Measurements from ENCODE around the gene OR4K14. TPM values are rescaled to one million over a fixed set of nuclear protein-coding genes. Genes with fewer than 3 reads are reported as not detected.

The OR4K14 gene
- total and polyA plus RNA-seq, 2 experiments from 2014 or later: not detected

GRCh38 chr14:19993438-19993837 lies 25.7 kb downstream of the OR4K14 start:
- Histone ChIP-seq H3K4me3 (no peak overlapping the region), H3K27ac (ENCODE audit: low read depth) (no peak overlapping the region), H4K20me1 (replicated peaks; ENCODE audit: insufficient read depth) (no peaks in the 10 kb centered on the region), H3K79me2 (replicated peaks; ENCODE audit: insufficient read depth) (no peaks in the 10 kb centered on the region), H3K4me2 (no peak overlapping the region), H3K36me3 (ENCODE audit: insufficient read depth) (peaks cover 12% of the 10 kb centered on the region), H3K4me1 (ENCODE audit: insufficient read depth) (no peaks in the 10 kb centered on the region), H3F3A (replicated peaks; ENCODE audit: low read depth) (no peaks in the 10 kb centered on the region), H2AFZ (no peak overlapping the region), H3K9me2 (ENCODE audit: insufficient read depth) (no peaks in the 10 kb centered on the region), H3K27me3 (ENCODE audit: insufficient read depth) (no peaks in the 10 kb centered on the region)
- DNase-seq (ENCODE audit: low spot score) (no peak), ATAC-seq (no peak)
- H3K36me3 Mint-ChIP-seq (ENCODE audit: low read depth): peaks cover 23% of the 10 kb centered on the region; the same call in 1 of the 3 replicates
- no peak for TF ChIP-seq ZNF114 (CRISPR knock-in tag; IDR thresholded peaks at IDR 0.05)
- TF ChIP-seq, protein P1, sequence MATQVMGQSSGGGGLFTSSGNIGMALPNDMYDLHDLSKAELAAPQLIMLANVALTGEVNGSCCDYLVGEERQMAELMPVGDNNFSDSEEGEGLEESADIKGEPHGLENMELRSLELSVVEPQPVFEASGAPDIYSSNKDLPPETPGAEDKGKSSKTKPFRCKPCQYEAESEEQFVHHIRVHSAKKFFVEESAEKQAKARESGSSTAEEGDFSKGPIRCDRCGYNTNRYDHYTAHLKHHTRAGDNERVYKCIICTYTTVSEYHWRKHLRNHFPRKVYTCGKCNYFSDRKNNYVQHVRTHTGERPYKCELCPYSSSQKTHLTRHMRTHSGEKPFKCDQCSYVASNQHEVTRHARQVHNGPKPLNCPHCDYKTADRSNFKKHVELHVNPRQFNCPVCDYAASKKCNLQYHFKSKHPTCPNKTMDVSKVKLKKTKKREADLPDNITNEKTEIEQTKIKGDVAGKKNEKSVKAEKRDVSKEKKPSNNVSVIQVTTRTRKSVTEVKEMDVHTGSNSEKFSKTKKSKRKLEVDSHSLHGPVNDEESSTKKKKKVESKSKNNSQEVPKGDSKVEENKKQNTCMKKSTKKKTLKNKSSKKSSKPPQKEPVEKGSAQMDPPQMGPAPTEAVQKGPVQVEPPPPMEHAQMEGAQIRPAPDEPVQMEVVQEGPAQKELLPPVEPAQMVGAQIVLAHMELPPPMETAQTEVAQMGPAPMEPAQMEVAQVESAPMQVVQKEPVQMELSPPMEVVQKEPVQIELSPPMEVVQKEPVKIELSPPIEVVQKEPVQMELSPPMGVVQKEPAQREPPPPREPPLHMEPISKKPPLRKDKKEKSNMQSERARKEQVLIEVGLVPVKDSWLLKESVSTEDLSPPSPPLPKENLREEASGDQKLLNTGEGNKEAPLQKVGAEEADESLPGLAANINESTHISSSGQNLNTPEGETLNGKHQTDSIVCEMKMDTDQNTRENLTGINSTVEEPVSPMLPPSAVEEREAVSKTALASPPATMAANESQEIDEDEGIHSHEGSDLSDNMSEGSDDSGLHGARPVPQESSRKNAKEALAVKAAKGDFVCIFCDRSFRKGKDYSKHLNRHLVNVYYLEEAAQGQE (IDR thresholded peaks at IDR 0.05; ENCODE audit: unreplicated experiment): no peak
- TF ChIP-seq, protein P2, sequence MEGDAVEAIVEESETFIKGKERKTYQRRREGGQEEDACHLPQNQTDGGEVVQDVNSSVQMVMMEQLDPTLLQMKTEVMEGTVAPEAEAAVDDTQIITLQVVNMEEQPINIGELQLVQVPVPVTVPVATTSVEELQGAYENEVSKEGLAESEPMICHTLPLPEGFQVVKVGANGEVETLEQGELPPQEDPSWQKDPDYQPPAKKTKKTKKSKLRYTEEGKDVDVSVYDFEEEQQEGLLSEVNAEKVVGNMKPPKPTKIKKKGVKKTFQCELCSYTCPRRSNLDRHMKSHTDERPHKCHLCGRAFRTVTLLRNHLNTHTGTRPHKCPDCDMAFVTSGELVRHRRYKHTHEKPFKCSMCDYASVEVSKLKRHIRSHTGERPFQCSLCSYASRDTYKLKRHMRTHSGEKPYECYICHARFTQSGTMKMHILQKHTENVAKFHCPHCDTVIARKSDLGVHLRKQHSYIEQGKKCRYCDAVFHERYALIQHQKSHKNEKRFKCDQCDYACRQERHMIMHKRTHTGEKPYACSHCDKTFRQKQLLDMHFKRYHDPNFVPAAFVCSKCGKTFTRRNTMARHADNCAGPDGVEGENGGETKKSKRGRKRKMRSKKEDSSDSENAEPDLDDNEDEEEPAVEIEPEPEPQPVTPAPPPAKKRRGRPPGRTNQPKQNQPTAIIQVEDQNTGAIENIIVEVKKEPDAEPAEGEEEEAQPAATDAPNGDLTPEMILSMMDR (conservative IDR thresholded peaks at IDR 0.05; ENCODE audit: low read depth in 2 of 2): no peak
- TF ChIP-seq EZH2 (IDR thresholded peaks at IDR 0.05; ENCODE audit: low read depth, unreplicated experiment): no peak
- TF ChIP-seq ZNF462 (CRISPR knock-in tag; IDR thresholded peaks at IDR 0.05): no peak
- TF ChIP-seq EZH2phosphoT487 (IDR thresholded peaks at IDR 0.05; ENCODE audit: unreplicated experiment): no peak
- no peak for TF ChIP-seq POLR2AphosphoS5 (IDR thresholded peaks at IDR 0.05; ENCODE audit: low read depth)
- no peak for TF ChIP-seq ZNF331 (CRISPR knock-in tag; IDR thresholded peaks at IDR 0.05; ENCODE audit: low read depth)
- no peak for TF ChIP-seq JUNB (IDR thresholded peaks at IDR 0.05; ENCODE audit: unreplicated experiment)
- TF ChIP-seq NANOG (IDR thresholded peaks at IDR 0.05; ENCODE audit: borderline replicate concordance): no peak
- no peak for TF ChIP-seq CREB1 (CRISPR knock-in tag; IDR thresholded peaks at IDR 0.05; ENCODE audit: low read depth)
- TF ChIP-seq STAT1 (IDR thresholded peaks at IDR 0.05; ENCODE audit: unreplicated experiment): no peak
- TF ChIP-seq ETS1 (IDR thresholded peaks at IDR 0.05): no peak
- H3K27ac Mint-ChIP-seq: no peak overlapping the region
- no peak overlapping the region for H3K4me3 Mint-ChIP-seq
- H3K4me1 Mint-ChIP-seq: no peaks in the 10 kb centered on the region
- H3K27me3 Mint-ChIP-seq (ENCODE audit: insufficient read depth, low read depth, poor library complexity): no peaks in the 10 kb centered on the region
- peaks cover 91% of the 10 kb centered on the region for H3K9me3 Mint-ChIP-seq
